Ascending aorta (tissue), 2 donors: Measurements from ENCODE around the gene UXT. TPM values are rescaled to one million over a fixed set of nuclear protein-coding genes. Genes with fewer than 3 reads are reported as not detected.

Experiments
- DNase-seq, 2 donors: peaks; one replicate each; pipeline ENCODE4 v3.0.0-alpha.2; 2019; ENCODE audit warnings: low spot score in 2 of 2
- H3K27ac ChIP-seq, 2 donors: fragments of 200-600 bp; sonication (generic); one replicate each; pipeline ENCODE4 v1.5.1; 2016 to 2017; ENCODE audit warnings: mild to moderate bottlenecking in 1 of 2
- H3K27me3 ChIP-seq: fragments of 200-600 bp; sonication (generic); one replicate; pipeline ENCODE4 v1.5.1; 2017
- H3K36me3 ChIP-seq, 2 donors: fragments of 200-600 bp; sonication (generic); one replicate each; pipeline ENCODE4 v1.5.1; 2016
- H3K4me1 ChIP-seq, 2 donors: fragments of 200-600 bp; sonication (generic); one replicate each; pipeline ENCODE4 v1.5.1; 2016 to 2017; ENCODE audit warnings: mild to moderate bottlenecking in 1 of 2
- H3K4me3 ChIP-seq, 2 donors: fragments of 200-600 bp; sonication (generic); one replicate each; pipeline ENCODE4 v1.5.1; 2016 to 2017; ENCODE audit warnings: mild to moderate bottlenecking in 1 of 2
- H3K9me3 ChIP-seq, 2 donors: fragments of 200-600 bp; sonication (generic); one replicate each; pipeline ENCODE4 v1.5.1; 2016
- intact Hi-C: fragments of 100-400 bp; cut with DNase I; formaldehyde crosslinking; loops from one replicate; pipeline ENCODE4 v1.15.1; 2023
- total RNA-seq: library from RNA; depleted of rRNA; stranded (reverse); fragments of >200 nt; gene quantifications from one replicate; pipeline ENCODE4 v1.1.0, GENCODE V29; 2016
- TF ChIP-seq, protein P1 (sequence below), 3 experiments: fragments of 200-600 bp in 2 of 3; fragments of 450-650 bp in 1 of 3; sonication (generic) in 2 of 3; IDR thresholded peaks; one replicate each; pipeline ENCODE4 v1.5.1; 2016 to 2019; ENCODE audit warnings: antibody characterized with exemption in 3 of 3, mild to moderate bottlenecking in 1 of 3, moderate library complexity in 1 of 3

The UXT gene
- total RNA-seq, 1 donor from 2014 or later: 63.6 TPM

DNA sequence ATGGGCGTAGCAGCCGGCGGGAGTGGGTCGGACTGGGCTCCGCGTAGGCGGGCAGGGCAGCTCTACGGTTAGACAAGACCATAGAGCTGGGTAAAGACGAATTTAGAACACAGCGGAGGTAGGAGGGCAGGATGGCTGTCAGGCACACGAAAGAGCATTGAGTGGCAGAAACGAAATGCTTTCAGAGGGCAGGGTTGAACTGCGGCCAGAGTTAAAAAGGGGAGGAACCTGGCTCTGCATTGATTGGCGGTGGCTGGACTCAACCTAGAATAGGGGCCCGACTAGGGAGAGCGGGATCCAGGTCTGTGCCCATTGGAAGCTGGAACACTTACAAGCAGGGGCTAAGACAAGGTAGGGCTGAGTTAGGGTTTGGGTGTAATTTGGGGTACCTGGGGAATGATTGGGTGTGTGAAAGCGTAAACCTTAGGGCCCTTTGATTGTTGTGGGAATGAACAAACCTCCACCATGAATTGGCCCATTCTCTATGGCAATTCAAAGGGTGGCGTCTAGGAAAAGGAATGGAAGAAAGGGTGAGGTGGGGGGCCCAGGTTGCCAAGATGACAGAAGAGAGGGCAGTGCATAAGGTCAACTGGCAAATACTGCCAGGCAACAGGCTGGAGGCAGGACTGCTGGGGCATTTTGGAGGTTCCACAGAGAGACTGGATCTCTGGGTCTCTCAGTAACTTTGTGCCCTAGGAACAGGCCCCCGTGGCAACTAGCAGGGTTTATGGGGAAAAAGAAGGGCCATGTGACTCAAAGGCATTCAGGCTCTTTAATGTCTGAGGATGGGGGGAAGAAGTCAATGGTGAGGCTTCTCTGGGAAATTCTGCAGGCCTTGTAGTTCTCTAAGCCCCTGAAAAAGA is 7.7 kb downstream of the UXT start:
- Histone ChIP-seq H3K9me3 (no peaks in the 10 kb centered on the region), H3K4me1 (peaks cover 0 to 7% of the 10 kb centered on the region in 2 donors), H3K36me3 (no peaks in the 10 kb centered on the region), H3K27me3 (no peaks in the 10 kb centered on the region), H3K4me3 (peak overlapping the region; percentile 38 to 54), H3K27ac (peak overlapping the region; percentile 82 to 87)
- TF ChIP-seq, protein P1, sequence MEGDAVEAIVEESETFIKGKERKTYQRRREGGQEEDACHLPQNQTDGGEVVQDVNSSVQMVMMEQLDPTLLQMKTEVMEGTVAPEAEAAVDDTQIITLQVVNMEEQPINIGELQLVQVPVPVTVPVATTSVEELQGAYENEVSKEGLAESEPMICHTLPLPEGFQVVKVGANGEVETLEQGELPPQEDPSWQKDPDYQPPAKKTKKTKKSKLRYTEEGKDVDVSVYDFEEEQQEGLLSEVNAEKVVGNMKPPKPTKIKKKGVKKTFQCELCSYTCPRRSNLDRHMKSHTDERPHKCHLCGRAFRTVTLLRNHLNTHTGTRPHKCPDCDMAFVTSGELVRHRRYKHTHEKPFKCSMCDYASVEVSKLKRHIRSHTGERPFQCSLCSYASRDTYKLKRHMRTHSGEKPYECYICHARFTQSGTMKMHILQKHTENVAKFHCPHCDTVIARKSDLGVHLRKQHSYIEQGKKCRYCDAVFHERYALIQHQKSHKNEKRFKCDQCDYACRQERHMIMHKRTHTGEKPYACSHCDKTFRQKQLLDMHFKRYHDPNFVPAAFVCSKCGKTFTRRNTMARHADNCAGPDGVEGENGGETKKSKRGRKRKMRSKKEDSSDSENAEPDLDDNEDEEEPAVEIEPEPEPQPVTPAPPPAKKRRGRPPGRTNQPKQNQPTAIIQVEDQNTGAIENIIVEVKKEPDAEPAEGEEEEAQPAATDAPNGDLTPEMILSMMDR (IDR thresholded peaks at IDR 0.05): no peak
- DNase-seq: no peak
- intact Hi-C loops: loop anchor here (2.0 to 10.0 kb wide), 8 partner anchors 90 to 456 kb away; partner anchors contain the start of genes ARAF, UBA1, USP11 and ZNF41

DNA sequence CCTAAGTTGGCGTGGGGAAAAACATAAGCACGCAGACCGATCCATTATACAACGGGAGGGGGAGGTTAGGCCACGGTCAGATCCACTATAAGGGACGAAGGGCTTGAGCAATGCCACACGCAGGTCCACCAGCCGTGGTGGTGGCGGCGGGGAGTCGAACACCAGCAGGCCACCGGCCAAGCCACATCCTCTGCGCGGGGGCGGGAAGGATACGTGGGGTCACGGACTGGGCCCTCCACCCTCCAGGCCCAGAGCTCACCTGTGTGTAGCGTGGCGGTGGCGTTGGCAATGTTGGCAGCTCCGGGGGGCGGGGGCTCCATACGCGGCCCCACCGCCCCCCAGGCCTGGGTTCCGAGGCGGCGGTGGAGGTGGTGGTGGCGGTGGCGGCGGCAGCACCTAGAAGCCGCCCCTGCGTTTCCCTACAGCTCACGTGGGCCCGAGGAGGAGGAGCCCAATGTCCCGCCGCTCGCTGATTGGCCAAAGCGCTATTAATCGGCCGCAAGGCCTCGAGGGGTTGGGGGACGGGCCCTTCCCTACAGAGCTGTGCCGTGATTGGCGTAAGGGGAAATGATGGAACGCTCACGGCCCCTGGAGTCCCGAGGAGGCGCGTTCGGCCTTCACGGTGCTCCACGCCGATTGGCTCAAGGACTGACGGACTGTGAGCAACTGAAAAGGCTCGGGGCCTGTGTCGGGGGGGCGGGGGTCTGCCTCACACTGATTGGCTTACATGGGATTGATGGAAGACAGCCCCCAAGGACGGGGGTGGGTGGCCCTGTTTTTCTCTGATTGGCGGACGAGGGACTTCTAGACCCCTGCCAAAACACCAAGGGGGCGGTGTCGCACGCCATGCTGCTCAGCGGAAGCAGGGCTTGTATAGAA is 8.6 kb downstream of the UXT start, which contains the start of gene ELK1:
ELK1 (minus strand) TSS at position 400 of the 879 bp plus-strand sequence. CDS start 9,122 bp downstream, outside the sequence.
- intact Hi-C loops: loop anchor here (1.0 to 10.0 kb wide), 9 partner anchors 9 to 456 kb away; partner anchors contain the start of genes ARAF, UBA1, USP11 and UXT
- H3K27me3 ChIP-seq: no peaks in the 10 kb centered on the region

DNA sequence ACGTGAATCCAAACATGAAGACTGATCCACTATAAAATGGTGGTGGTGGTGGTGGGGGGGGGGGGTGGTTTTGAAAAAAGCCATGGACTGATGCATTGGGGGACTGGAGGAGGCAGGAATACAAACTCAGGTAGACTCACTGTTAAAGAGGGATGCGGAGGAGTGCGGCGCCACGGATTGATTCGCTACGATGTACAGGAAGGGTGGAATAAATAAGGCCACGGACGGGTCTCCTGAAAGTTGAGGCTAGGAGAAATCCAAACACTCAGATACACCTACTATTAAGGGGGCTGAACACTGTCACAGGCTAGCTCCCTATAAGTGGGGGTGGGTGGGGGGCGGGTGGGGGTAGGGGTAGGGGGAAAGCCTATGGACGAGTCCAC is 9.2 kb downstream of the UXT start:
- Histone ChIP-seq H3K9me3 (no peaks in the 10 kb centered on the region), H3K27me3 (no peaks in the 10 kb centered on the region), H3K27ac (peak overlapping the region; percentile 85 to 87), H3K4me1 (peaks cover 0 to 7% of the 10 kb centered on the region in 2 donors), H3K4me3 (peak overlapping the region; percentile 67 to 71), H3K36me3 (no peaks in the 10 kb centered on the region)
- intact Hi-C loops: loop anchor here (1.0 to 10.0 kb wide), 10 partner anchors 10 to 455 kb away; partner anchors contain the start of genes ARAF, TIMP1, UBA1 and USP11
- DNase-seq: peak in 1 of 2 donors; percentile 57
- TF ChIP-seq, protein P1 (IDR thresholded peaks at IDR 0.05): no peak

More for the DNA sequence above, 8.6 kb downstream of the UXT start, which contains the start of gene ELK1:
- peaks cover 0 to 7% of the 10 kb centered on the region in 2 donors for H3K4me1 ChIP-seq
- no peaks in the 10 kb centered on the region for H3K9me3 ChIP-seq
- DNase-seq: peak; percentile 90 to 98
- TF ChIP-seq, protein P1 (IDR thresholded peaks at IDR 0.05): no peak
- H3K4me3 ChIP-seq: peak within 1 kb of the TSS; percentile 67 to 71
- no peaks in the 10 kb centered on the region for H3K36me3 ChIP-seq
- peak within 1 kb of the TSS; percentile 85 to 87 for H3K27ac ChIP-seq

DNA sequence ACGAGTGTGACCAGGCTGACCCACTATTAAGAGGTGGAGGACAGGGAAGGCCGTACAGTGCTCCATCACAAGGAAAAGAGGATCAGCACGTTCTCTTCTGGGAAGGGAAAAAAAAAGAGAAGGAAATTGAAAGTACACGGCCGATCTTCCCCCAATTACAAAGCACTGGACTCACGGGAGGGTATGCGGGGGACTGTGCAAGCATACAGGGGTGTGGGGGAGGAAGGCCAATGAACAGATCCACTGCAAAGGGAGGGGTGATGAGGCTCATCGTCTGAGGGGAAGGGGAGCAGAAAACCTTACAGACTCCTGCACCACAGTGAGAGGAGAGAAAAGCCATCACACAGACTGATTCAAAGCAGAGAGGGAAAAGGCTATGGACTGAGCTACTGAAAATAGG is 9.7 kb downstream of the UXT start:
- Histone ChIP-seq H3K27me3 (no peaks in the 10 kb centered on the region), H3K9me3 (no peaks in the 10 kb centered on the region), H3K27ac (no peak overlapping the region), H3K4me3 (peak overlapping the region; percentile 67 to 71), H3K4me1 (peaks cover 0 to 7% of the 10 kb centered on the region in 2 donors), H3K36me3 (no peaks in the 10 kb centered on the region)
- TF ChIP-seq, protein P1 (IDR thresholded peaks at IDR 0.05): no peak
- DNase-seq: no peak
- intact Hi-C loops: loop anchor here (5.0 kb wide), 1 partner anchor 67 kb away; the partner anchor contains the start of gene TIMP1

DNA sequence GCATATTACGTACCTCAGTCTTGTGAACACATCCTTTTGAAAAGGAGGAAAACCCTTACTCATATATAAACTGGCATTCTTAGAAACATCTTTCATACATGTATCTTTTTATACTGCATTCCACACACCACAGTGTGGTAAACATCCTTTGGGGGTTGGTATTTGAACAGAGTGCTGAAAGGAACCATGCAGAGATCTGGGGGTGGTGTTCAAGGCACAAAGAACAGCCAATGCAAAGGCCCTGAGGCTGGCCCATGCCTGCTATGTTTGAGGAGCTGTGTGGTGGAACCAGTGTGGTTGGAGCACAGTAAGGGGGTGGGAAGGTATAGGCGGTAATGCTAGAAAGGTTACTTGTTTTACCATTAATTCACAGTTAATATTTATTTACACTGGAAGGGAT is 10.6 kb downstream of the UXT start:
- no peak for DNase-seq
- no peak overlapping the region for H3K4me3 ChIP-seq

More for the DNA sequence above, 10.6 kb downstream of the UXT start:
- Histone ChIP-seq H3K4me1 (peaks cover 0 to 7% of the 10 kb centered on the region in 2 donors), H3K9me3 (no peaks in the 10 kb centered on the region), H3K27ac (no peak overlapping the region), H3K27me3 (no peaks in the 10 kb centered on the region), H3K36me3 (no peaks in the 10 kb centered on the region)
- intact Hi-C loops: loop anchor here (5.0 kb wide), 1 partner anchor 66 kb away; the partner anchor contains the start of gene TIMP1
- TF ChIP-seq, protein P1 (IDR thresholded peaks at IDR 0.05): no peak
